Activated naive CD8-positive, alpha-beta T cell treated with anti-CD3 and anti-CD28 coated beads, Interleukin-2, amount 50 U/mL, for 16 hours (primary cell): ENCODE data around the gene MMP3.
"Not testable (repeated sequence)": the region's sequence is repeated elsewhere in the genome, so short reads cannot be mapped to it uniquely, and the experiment has no call there.

ENCODE experiments used
- DNase-seq: peaks from one replicate; pipeline ENCODE4 v3.0.0-alpha.2; 2020; ENCODE audit warnings: low read depth, low spot score

The MMP3 gene

GRCh38 chr11:102843489-102843888 lies at the start of gene MMP3:
TSS of gene MMP3 (minus strand) at chr11:102843609. CDS start at chr11:102843546, 63 bp downstream.
- DNase-seq = no peak

- DNase-seq = no peak
Observed at GRCh38 chr11:102891736-102892135, 48.3 kb upstream of the MMP3 start.

- no peak for DNase-seq
Observed at GRCh38 chr11:102886999-102887398, 43.6 kb upstream of the MMP3 start.

- no peak for DNase-seq
Observed at GRCh38 chr11:102883141-102883540, 39.7 kb upstream of the MMP3 start.

- DNase-seq = no peak
Observed at GRCh38 chr11:102882389-102883024, 39.1 kb upstream of the MMP3 start.

- DNase-seq = no peak
Observed at GRCh38 chr11:102879801-102880200, 36.4 kb upstream of the MMP3 start.

GRCh38 chr11:102878595-102878994 lies 35.2 kb upstream of the MMP3 start:
- DNase-seq = no peak

GRCh38 chr11:102874852-102875251 lies 31.4 kb upstream of the MMP3 start, which contains the start of gene MMP12:
TSS of gene MMP12 (minus strand) at chr11:102874982. CDS start at chr11:102874937, 45 bp downstream.
- DNase-seq = no peak

- not testable (repeated sequence) for DNase-seq
Observed at GRCh38 chr11:102869354-102869964, 26.1 kb upstream of the MMP3 start.

- no peak for DNase-seq
Observed at GRCh38 chr11:102868339-102868738, 24.9 kb upstream of the MMP3 start.

GRCh38 chr11:102864724-102865123 lies 21.3 kb upstream of the MMP3 start:
- no peak for DNase-seq

GRCh38 chr11:102853956-102854355 lies 10.5 kb upstream of the MMP3 start:
- no peak for DNase-seq

GRCh38 chr11:102853055-102853454 lies 9.6 kb upstream of the MMP3 start:
- no peak for DNase-seq

GRCh38 chr11:102850973-102851745 lies 7.8 kb upstream of the MMP3 start:
- DNase-seq = no peak

GRCh38 chr11:102849311-102849710 lies 5.9 kb upstream of the MMP3 start:
- DNase-seq = no peak

- no peak for DNase-seq
Observed at GRCh38 chr11:102846292-102846691, 2.9 kb upstream of the MMP3 start.

GRCh38 chr11:102842930-102843329 lies 479 bp downstream of the MMP3 start:
- DNase-seq = no peak

- no peak for DNase-seq
Observed at GRCh38 chr11:102840018-102840417, 3.4 kb downstream of the MMP3 start.

- no peak for DNase-seq
Observed at GRCh38 chr11:102837646-102838045, 5.8 kb downstream of the MMP3 start.

- no peak for DNase-seq
Observed at GRCh38 chr11:102837156-102837555, 6.3 kb downstream of the MMP3 start.

- no peak for DNase-seq
Observed at GRCh38 chr11:102836290-102836875, 7.0 kb downstream of the MMP3 start.

GRCh38 chr11:102833731-102834130 lies 9.7 kb downstream of the MMP3 start:
- DNase-seq = no peak
